GM12878 (cell line): ENCODE measurements around the gene ANO9. TPM values are rescaled to one million over a fixed set of nuclear protein-coding genes. Genes with fewer than 3 reads are reported as not detected.

Source experiments
- ATAC-seq: fragments of 200-7000 bp; cut with Tn5 transposase; 3 replicates; pipeline ENCODE4 v1.9.1; 2020; ENCODE audit warnings: mild to moderate bottlenecking, moderate library complexity
- BruUV-seq: library from RNA; stranded (reverse); fragments of 400-500 nt; replicated peaks from 2 replicates; lab custom pipeline; 2021; lab: Mats Ljungman, UMichigan
- CTCF ChIA-PET: fragments of 300-600 bp; sonication (Branson Sonifier 250); formaldehyde crosslinking; extraction: SDS; loops from one replicate; lab custom pipeline; 2021; ENCODE audit warnings: inconsistent platforms; lab: Yijun Ruan, JAX
- POLR2A ChIA-PET: fragments of 350-600 bp; formaldehyde crosslinking; extraction: SDS; loops from one replicate; lab custom pipeline; 2021; ENCODE audit warnings: inconsistent platforms; lab: Charles Lee
- RAD21 ChIA-PET: fragments of 300-600 bp; sonication (Branson Sonifier 250); formaldehyde crosslinking; loops from one replicate; lab custom pipeline; 2023; ENCODE audit warnings: antibody characterized with exemption; ENCODE audit not compliant: unreplicated experiment; lab: Charles Lee
- SMC1A ChIA-PET: fragments of 300-600 bp; sonication (Branson Sonifier 250); formaldehyde crosslinking; loops from one replicate; lab custom pipeline; 2023; ENCODE audit not compliant: unreplicated experiment, uncharacterized antibody; lab: Charles Lee
- DNase-seq: peaks from one replicate; pipeline ENCODE4 v3.0.0-alpha.2; 2011; ENCODE audit warnings: low read depth, low spot score
- FAIRE-seq: peaks from 3 replicates; lab custom pipeline; 2011; peaks lifted over from hg19 to GRCh38; lab: Jason Lieb, UNC
- H2AFZ ChIP-seq: 2 replicates; pipeline ENCODE4 v1.6.0; 2011; ENCODE audit warnings: low read depth, low read length, control low read depth; ENCODE audit not compliant: control insufficient read depth
- H3K27ac ChIP-seq: 2 replicates; pipeline ENCODE4 v1.5.1; 2011; ENCODE audit warnings: control low read depth; ENCODE audit not compliant: control insufficient read depth, insufficient read depth
- H3K27me3 ChIP-seq, 2 experiments: replicated peaks in 1 of 2; 2 replicates each; pipeline versions ENCODE4 v1.6.0 to v1.6.1; 2011; ENCODE audit warnings: low read length in 1 of 2; ENCODE audit not compliant: control insufficient read depth in 2 of 2, insufficient read depth in 2 of 2
- H3K36me3 ChIP-seq, 2 experiments: 2 replicates each; pipeline ENCODE4 v1.5.1; 2011; ENCODE audit warnings: low read length in 1 of 2; ENCODE audit not compliant: control insufficient read depth in 2 of 2, insufficient read depth in 2 of 2
- H3K4me1 ChIP-seq: 2 replicates; pipeline ENCODE4 v1.6.1; 2011; ENCODE audit warnings: mild to moderate bottlenecking, low read length, moderate library complexity, mixed read lengths; ENCODE audit not compliant: control insufficient read depth, insufficient read depth
- H3K4me2 ChIP-seq: 2 replicates; pipeline ENCODE4 v1.6.0; 2011; ENCODE audit warnings: control low read depth; ENCODE audit not compliant: control insufficient read depth, insufficient read depth
- H3K4me3 ChIP-seq: fragments of 200-600 bp; sonication (generic); 2 replicates; pipeline ENCODE4 v1.5.1; 2016
- H3K79me2 ChIP-seq: 2 replicates; pipeline ENCODE4 v1.6.0; 2011; ENCODE audit warnings: low read length; ENCODE audit not compliant: control insufficient read depth, insufficient read depth
- H3K9ac ChIP-seq: 2 replicates; pipeline ENCODE4 v1.8.0; 2011; ENCODE audit warnings: low read length, control low read depth, mixed read lengths; ENCODE audit not compliant: control insufficient read depth, insufficient read depth
- H3K9me3 ChIP-seq: replicated peaks from 3 replicates; pipeline ENCODE4 v1.5.1; 2011; ENCODE audit warnings: mild to moderate bottlenecking, low read length; ENCODE audit not compliant: control insufficient read depth, insufficient read depth
- H4K20me1 ChIP-seq: 2 replicates; pipeline ENCODE4 v1.6.0; 2011; ENCODE audit not compliant: control insufficient read depth, insufficient read depth
- ASH2L ChIP-seq: fragments of 300-600, 200-600 bp; sonication (generic); IDR thresholded peaks from 2 replicates; pipeline ENCODE4 v1.6.1; 2017; ENCODE audit warnings: low read depth, mild to moderate bottlenecking, borderline replicate concordance
- CREM ChIP-seq: IDR thresholded peaks from 2 replicates; pipeline ENCODE4 v1.6.1; 2014; ENCODE audit warnings: antibody characterized with exemption, low read depth
- CTCF ChIP-seq, 3 experiments: IDR thresholded peaks in 2 of 3; conservative IDR thresholded peaks in 1 of 3; 2 replicates each; pipeline ENCODE4 v1.5.1; 2011; ENCODE audit warnings: low read depth in 3 of 3, low read length in 3 of 3, mild to moderate bottlenecking in 3 of 3, control low read depth in 2 of 3, moderate library complexity in 2 of 3, inconsistent platforms in 1 of 3, mixed read lengths in 1 of 3; ENCODE audit not compliant: control insufficient read depth in 2 of 3, insufficient read depth in 1 of 3; ENCODE audit errors: extremely low read depth in 1 of 3
- FOXM1 ChIP-seq: IDR thresholded peaks from 2 replicates; pipeline ENCODE4 v1.6.1; 2012; ENCODE audit warnings: low read depth, mild to moderate bottlenecking, inconsistent platforms, low read length, moderate library complexity
- HSF1 ChIP-seq: fragments of 150-350 bp; IDR thresholded peaks from 2 replicates; pipeline ENCODE4 v1.6.1; 2014; ENCODE audit warnings: mild to moderate bottlenecking, low read depth, low read length
- PAX8 ChIP-seq: fragments of 450-650 bp; IDR thresholded peaks from 2 replicates; pipeline ENCODE4 v1.6.1; 2017; ENCODE audit warnings: mild to moderate bottlenecking, moderate library complexity
- SIN3A ChIP-seq: IDR thresholded peaks from 2 replicates; pipeline ENCODE4 v1.6.1; 2012; ENCODE audit warnings: low read depth, low read length, improper control_type of control experiment
- SKIL ChIP-seq: fragments of 450-650 bp; IDR thresholded peaks from 2 replicates; pipeline ENCODE4 v1.6.1; 2017; ENCODE audit warnings: mild to moderate bottlenecking, low read depth, inconsistent platforms; ENCODE audit not compliant: poor library complexity, severe bottlenecking
- WGBS: methylation state at CpG from one replicate; pipeline ENCODE4 v1.1.6; 2016; ENCODE audit warnings: low lambda C conversion rate; ENCODE audit not compliant: insufficient replicate concordance, insufficient coverage; ENCODE audit errors: missing lambda C conversion rate; 5-methylcytosine and 5-hydroxymethylcytosine counted together
- in situ Hi-C: fragments of 300-500 bp; cut with MboI; formaldehyde crosslinking; loops from 9 replicates; pipeline ENCODE4 v1.14.3; 2018; ENCODE audit warnings: mixed read lengths
- intact Hi-C: fragments of 100-400 bp; cut with micrococcal nuclease; formaldehyde crosslinking; loops from one replicate; pipeline ENCODE4 v1.14.2; 2022; ENCODE audit not compliant: unreplicated experiment
- polyA plus RNA-seq, 11 experiments: library from polyadenylated mRNA; depleted of rRNA in 4 of 11; unstranded in 6 of 11; stranded (reverse) in 5 of 11; fragments of >200 nt; fragmentation: Nextera tagmentation in 4 of 11; fragmentation: Illumina TruSeq in 1 of 11; extraction: Ambion mirVana in 4 of 11; extraction: Trizol in 1 of 11; gene quantifications; 1 replicate in 1 of 11; 2 replicates in 10 of 11; pipeline versions ENCODE4 v1.2.1 to v1.2.3, GENCODE V29; 2011 to 2016; ENCODE audit warnings: inconsistent platforms in 2 of 11, missing spikeins in 2 of 11, low read depth in 1 of 11
- total RNA-seq, 4 experiments: library from RNA; depleted of rRNA in 3 of 4; stranded (reverse); fragments of >200 nt in 3 of 4; fragmentation: Illumina TruSeq in 1 of 4; extraction: Trizol in 1 of 4; gene quantifications; 2 replicates each; pipeline versions ENCODE4 v1.2.1 to v1.2.3, GENCODE V29; 2013 to 2021

The ANO9 gene
- total and polyA plus RNA-seq, 10 of the 15 experiments (the other 5 are each of a cell fraction or from before 2014, with no cell fraction given), result 0.21 to 42.3 (median 12.0) TPM

GRCh38 chr11:381501-382072, 60.2 kb downstream of the ANO9 start:
- ATAC-seq (no peak), DNase-seq (no peak), FAIRE-seq (no peak)
- in situ Hi-C loops (no loop called here), intact Hi-C loops (no loop called here)
- H3K4me2 ChIP-seq, result no peak overlapping the region
- H3K27ac ChIP-seq, result no peak overlapping the region
- SMC1A ChIA-PET, result no interaction called here
- POLR2A ChIA-PET, result no interaction called here
- TF ChIP-seq PAX8 (no peak), ASH2L (no peak), FOXM1 (no peak)
- CTCF ChIA-PET, result no interaction called here
- no peaks in the 10 kb centered on the region for H3K79me2 ChIP-seq
- RAD21 ChIA-PET, result no interaction called here
- no peaks in the 10 kb centered on the region for H3K36me3 ChIP-seq
- H4K20me1 ChIP-seq, result no peaks in the 10 kb centered on the region
- no peak overlapping the region for H3K4me3 ChIP-seq
- H3K27me3 ChIP-seq, result no peaks in the 10 kb centered on the region
- no peak overlapping the region for H3K9ac ChIP-seq
- no peaks in the 10 kb centered on the region for H3K4me1 ChIP-seq
- no peaks in the 10 kb centered on the region; the same call in 2 of the 3 replicates for H3K9me3 ChIP-seq
- H2AFZ ChIP-seq, result no peak overlapping the region
- BruUV-seq, result no TSS peak
- WGBS, result 30% methylated on average over 19 of the region's 35 CpGs

- intact Hi-C loops, result no loop called here
- WGBS, result 58% methylated on average over 3 of the region's 14 CpGs
- Histone ChIP-seq H3K36me3 (no peaks in the 10 kb centered on the region), H3K9me3 (no peaks in the 10 kb centered on the region; the same call in 2 of the 3 replicates), H3K4me1 (no peaks in the 10 kb centered on the region), H3K4me2 (no peak overlapping the region), H3K9ac (no peak overlapping the region), H3K27me3 (no peaks in the 10 kb centered on the region), H4K20me1 (no peaks in the 10 kb centered on the region), H2AFZ (no peak overlapping the region), H3K27ac (no peak overlapping the region), H3K4me3 (no peak overlapping the region), H3K79me2 (no peaks in the 10 kb centered on the region)
- in situ Hi-C loops, result no loop called here
- no TSS peak for BruUV-seq
- no peak for DNase-seq
- ChIA-PET SMC1A (no interaction called here), CTCF (no interaction called here), POLR2A (no interaction called here), RAD21 (no interaction called here)
- no peak for ATAC-seq
- FAIRE-seq, result no peak
- TF ChIP-seq CREM, result no peak
- no peak for TF ChIP-seq CTCF (IDR thresholded peaks at IDR 0.05 in 2 of 3, conservative IDR thresholded peaks at IDR 0.05 in 1 of 3; ENCODE audit: control insufficient read depth in 2 of 3, extremely low read depth in 1 of 3, insufficient read depth in 1 of 3, low read depth in 3 of 3, low read length in 3 of 3)
- TF ChIP-seq HSF1, result no peak
- TF ChIP-seq SIN3A, result no peak
- TF ChIP-seq SKIL, result no peak
Observed at GRCh38 chr11:380996-381395, 60.8 kb downstream of the ANO9 start.
